Activated T-helper 1 cell treated with anti-CD3 and anti-CD28 coated beads, Interleukin-12 subunit alpha, Interleukin-12 subunit beta, Interleukin-2, Interleukin-4 antibody, amounts not matched to agents 30 ng/mL and 10 ng/mL and 1 ng/mL, durations not matched to agents 14 hours and 24 hours and 36 hours (primary cell): ENCODE measurements around the gene CASP12. TPM values are rescaled to one million over a fixed set of nuclear protein-coding genes. Genes with fewer than 3 reads are reported as not detected.

Experiments
- DNase-seq: peaks from one replicate; pipeline ENCODE4 v3.0.0; 2021; ENCODE audit warnings: low spot score
- H3K27ac Mint-ChIP-seq: one replicate; pipeline ENCODE4 v1.8.0; 2021; ENCODE audit warnings: mild to moderate bottlenecking, mixed read lengths
- H3K27me3 Mint-ChIP-seq: one replicate; pipeline ENCODE4 v1.8.0; 2022; ENCODE audit warnings: mild to moderate bottlenecking, moderate library complexity, mixed read lengths; ENCODE audit not compliant: insufficient read depth
- H3K36me3 Mint-ChIP-seq: one replicate; pipeline ENCODE4 v1.8.0; 2021; ENCODE audit warnings: low read depth, mixed read lengths
- H3K4me1 Mint-ChIP-seq: one replicate; pipeline ENCODE4 v1.8.0; 2021; ENCODE audit warnings: low read depth, mixed read lengths
- H3K4me3 Mint-ChIP-seq: one replicate; pipeline ENCODE4 v1.8.0; 2021; ENCODE audit warnings: mild to moderate bottlenecking, moderate library complexity, mixed read lengths
- H3K9me3 Mint-ChIP-seq: one replicate; pipeline ENCODE4 v1.8.0; 2021; ENCODE audit warnings: mixed read lengths
- intact Hi-C: fragments of 100-400 bp; cut with micrococcal nuclease; formaldehyde crosslinking; loops from one replicate; pipeline ENCODE4 v1.15.1; 2024
- total RNA-seq: library from RNA; stranded (reverse); gene quantifications from 2 replicates; pipeline ENCODE4 v1.2.3, GENCODE V29; 2022

CASP12 gene
- total RNA-seq, 1 donor from 2014 or later, result not detected

GRCh38 chr11:104912102-104912501 lies 13.8 kb upstream of the CASP12 start:
- no peak for DNase-seq
- no peaks in the 10 kb centered on the region for H3K9me3 Mint-ChIP-seq
- H3K4me3 Mint-ChIP-seq, result no peak overlapping the region
- H3K4me1 Mint-ChIP-seq, result peaks cover 20% of the 10 kb centered on the region
- no peaks in the 10 kb centered on the region for H3K27me3 Mint-ChIP-seq
- intact Hi-C loops, result loop anchor here (5.0 kb wide), 1 partner anchor 190 kb away; no protein-coding TSS in a partner anchor
- H3K27ac Mint-ChIP-seq, result no peak overlapping the region
- peaks cover 12% of the 10 kb centered on the region for H3K36me3 Mint-ChIP-seq

GRCh38 chr11:104908186-104908531 lies 9.9 kb upstream of the CASP12 start:
- H3K27me3 Mint-ChIP-seq, result no peaks in the 10 kb centered on the region

GRCh38 chr11:104907521-104908185 lies 9.4 kb upstream of the CASP12 start:
- H3K9me3 Mint-ChIP-seq, result peaks cover 3% of the 10 kb centered on the region
- DNase-seq, result no peak
- H3K27me3 Mint-ChIP-seq, result no peaks in the 10 kb centered on the region
- peaks cover 13% of the 10 kb centered on the region for H3K4me1 Mint-ChIP-seq
- H3K36me3 Mint-ChIP-seq, result peaks cover 10% of the 10 kb centered on the region
- H3K4me3 Mint-ChIP-seq, result no peak overlapping the region
- intact Hi-C loops, result no loop called here
- no peak overlapping the region for H3K27ac Mint-ChIP-seq

More at GRCh38 chr11:104908186-104908531, 9.9 kb upstream of the CASP12 start:
- DNase-seq, result no peak
- Mint-ChIP-seq H3K4me1 (peaks cover 13% of the 10 kb centered on the region), H3K36me3 (peaks cover 10% of the 10 kb centered on the region), H3K4me3 (no peak overlapping the region), H3K27ac (no peak overlapping the region), H3K9me3 (peaks cover 3% of the 10 kb centered on the region)
- intact Hi-C loops, result no loop called here

- H3K27me3 Mint-ChIP-seq, result peaks cover 2% of the 10 kb centered on the region
- no peak for DNase-seq
- H3K4me3 Mint-ChIP-seq, result no peak overlapping the region
- peaks cover 13% of the 10 kb centered on the region for H3K36me3 Mint-ChIP-seq
- intact Hi-C loops, result no loop called here
- peaks cover 7% of the 10 kb centered on the region for H3K9me3 Mint-ChIP-seq
- H3K27ac Mint-ChIP-seq, result no peak overlapping the region
- H3K4me1 Mint-ChIP-seq, result peaks cover 22% of the 10 kb centered on the region
These were observed 7.0 kb upstream of the CASP12 start for GRCh38 chr11:104905271-104905670.

- Mint-ChIP-seq H3K36me3 (peaks cover 5% of the 10 kb centered on the region), H3K4me3 (no peak overlapping the region), H3K27me3 (peaks cover 2% of the 10 kb centered on the region), H3K9me3 (peaks cover 4% of the 10 kb centered on the region), H3K27ac (no peak overlapping the region), H3K4me1 (peaks cover 21% of the 10 kb centered on the region)
- no peak for DNase-seq
- intact Hi-C loops, result no loop called here
These were observed 966 bp upstream of the CASP12 start for GRCh38 chr11:104899226-104899625.

- Mint-ChIP-seq H3K9me3 (peaks cover 9% of the 10 kb centered on the region), H3K4me3 (no peak overlapping the region), H3K27me3 (peaks cover 2% of the 10 kb centered on the region), H3K27ac (no peak overlapping the region), H3K4me1 (peaks cover 21% of the 10 kb centered on the region), H3K36me3 (peaks cover 5% of the 10 kb centered on the region)
- DNase-seq, result no peak
- intact Hi-C loops, result no loop called here
These were observed 389 bp upstream of the CASP12 start for GRCh38 chr11:104898685-104899013.

GRCh38 chr11:104895634-104896033 lies 2.6 kb downstream of the CASP12 start:
- no peak overlapping the region for H3K27ac Mint-ChIP-seq
- no peak for DNase-seq
- H3K9me3 Mint-ChIP-seq, result peaks cover 7% of the 10 kb centered on the region
- H3K4me3 Mint-ChIP-seq, result no peak overlapping the region
- intact Hi-C loops, result no loop called here
- H3K4me1 Mint-ChIP-seq, result peaks cover 12% of the 10 kb centered on the region
- peaks cover 3% of the 10 kb centered on the region for H3K36me3 Mint-ChIP-seq
- H3K27me3 Mint-ChIP-seq, result no peaks in the 10 kb centered on the region

GRCh38 chr11:104893876-104894275 lies 4.4 kb downstream of the CASP12 start:
- H3K4me3 Mint-ChIP-seq, result no peak overlapping the region
- peaks cover 2% of the 10 kb centered on the region for H3K36me3 Mint-ChIP-seq
- peaks cover 12% of the 10 kb centered on the region for H3K4me1 Mint-ChIP-seq
- intact Hi-C loops, result no loop called here
- peaks cover 6% of the 10 kb centered on the region for H3K9me3 Mint-ChIP-seq
- H3K27ac Mint-ChIP-seq, result no peak overlapping the region
- H3K27me3 Mint-ChIP-seq, result no peaks in the 10 kb centered on the region
- no peak for DNase-seq

GRCh38 chr11:104892723-104893511 lies 5.3 kb downstream of the CASP12 start:
- Mint-ChIP-seq H3K27ac (no peak overlapping the region), H3K27me3 (no peaks in the 10 kb centered on the region)

GRCh38 chr11:104891135-104891534 lies 7.1 kb downstream of the CASP12 start:
- Mint-ChIP-seq H3K4me3 (no peak overlapping the region), H3K27me3 (no peaks in the 10 kb centered on the region), H3K27ac (no peak overlapping the region), H3K4me1 (no peaks in the 10 kb centered on the region), H3K36me3 (no peaks in the 10 kb centered on the region), H3K9me3 (peaks cover 6% of the 10 kb centered on the region)
- DNase-seq, result no peak
- intact Hi-C loops, result no loop called here

More at GRCh38 chr11:104892723-104893511, 5.3 kb downstream of the CASP12 start:
- Mint-ChIP-seq H3K4me1 (peaks cover 4% of the 10 kb centered on the region), H3K4me3 (no peak overlapping the region), H3K36me3 (no peaks in the 10 kb centered on the region), H3K9me3 (peaks cover 6% of the 10 kb centered on the region)
- intact Hi-C loops, result no loop called here
- no peak for DNase-seq

GRCh38 chr11:104883342-104883741 lies 14.9 kb downstream of the CASP12 start:
- peaks cover 6% of the 10 kb centered on the region for H3K27me3 Mint-ChIP-seq
- no peak overlapping the region for H3K27ac Mint-ChIP-seq
- peaks cover 15% of the 10 kb centered on the region for H3K4me1 Mint-ChIP-seq
- no peak for DNase-seq
- peaks cover 8% of the 10 kb centered on the region for H3K36me3 Mint-ChIP-seq
- peaks cover 15% of the 10 kb centered on the region for H3K9me3 Mint-ChIP-seq
- intact Hi-C loops, result no loop called here
- no peak overlapping the region for H3K4me3 Mint-ChIP-seq

GRCh38 chr11:104881117-104881794 lies 17.0 kb downstream of the CASP12 start:
- peaks cover 15% of the 10 kb centered on the region for H3K9me3 Mint-ChIP-seq
- intact Hi-C loops, result no loop called here
- H3K27me3 Mint-ChIP-seq, result peaks cover 6% of the 10 kb centered on the region
- no peak for DNase-seq
- H3K4me3 Mint-ChIP-seq, result no peak overlapping the region
- H3K36me3 Mint-ChIP-seq, result peaks cover 11% of the 10 kb centered on the region
- H3K4me1 Mint-ChIP-seq, result peaks cover 35% of the 10 kb centered on the region
- no peak overlapping the region for H3K27ac Mint-ChIP-seq
